GM18502 (cell line): ENCODE data around the gene SPINK4.

Source experiments
- ATAC-seq: cut with Tn5 transposase; IDR thresholded peaks from one replicate; pipeline ENCODE4 v1.9.1; 2021; ENCODE audit warnings: mild to moderate bottlenecking; ENCODE audit not compliant: unreplicated experiment, poor library complexity

The SPINK4 gene

DNA sequence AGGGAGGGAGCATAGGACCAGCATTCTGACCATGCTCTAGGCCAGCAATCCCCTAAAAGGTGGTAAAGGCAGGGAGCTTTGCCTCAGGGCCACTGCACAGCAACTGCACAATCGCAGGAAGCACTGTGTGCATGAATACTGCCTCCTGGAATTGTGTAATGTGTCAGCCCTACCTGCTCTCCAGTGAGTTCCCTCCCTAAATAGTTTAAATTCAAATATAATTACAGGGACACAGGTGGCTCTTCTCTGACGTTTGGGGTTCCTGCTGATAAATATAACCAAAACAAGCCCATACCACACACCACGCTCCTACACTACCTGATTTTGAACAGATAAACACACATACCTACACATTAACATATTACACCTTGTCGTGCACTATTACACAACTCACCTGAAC, 15.5 kb downstream of the SPINK4 start:
- ATAC-seq, result no peak

DNA sequence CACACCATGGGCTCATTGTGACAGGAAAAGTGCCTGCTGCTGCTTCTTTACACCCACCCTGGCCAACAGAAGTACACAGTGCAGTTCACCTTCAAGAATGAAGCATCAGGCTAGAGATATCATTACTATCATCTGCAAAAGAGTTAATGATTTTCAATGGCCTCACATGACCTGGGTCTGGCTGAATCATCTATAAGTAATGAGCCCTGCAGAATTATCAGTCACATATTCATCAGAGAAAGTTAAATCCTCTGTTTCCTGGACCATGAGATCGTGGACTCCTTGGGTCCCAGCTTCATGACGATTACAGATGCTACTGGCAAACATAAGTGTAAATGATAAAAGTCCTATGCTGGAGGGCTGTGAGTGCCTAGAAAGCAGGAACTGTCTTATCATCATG, 16.3 kb downstream of the SPINK4 start:
- ATAC-seq, result no peak

DNA sequence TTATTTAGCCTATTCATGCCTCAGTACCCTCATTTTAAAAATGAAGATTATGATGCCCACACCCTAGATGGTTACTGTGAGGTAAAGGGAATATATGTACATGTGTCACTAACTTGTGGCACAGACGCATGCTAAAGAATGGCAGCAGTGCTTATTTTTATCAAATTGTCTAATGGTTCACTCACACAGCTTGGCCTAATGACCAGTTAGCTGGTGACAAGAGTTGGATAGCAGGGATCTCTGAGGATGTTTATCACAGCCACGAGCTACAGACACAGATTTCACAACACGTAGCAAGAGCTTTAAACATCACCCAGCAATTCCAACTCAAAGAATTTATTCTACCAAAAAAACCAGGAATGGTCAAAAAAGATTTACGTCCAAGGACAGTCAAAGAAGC, 17.3 kb downstream of the SPINK4 start:
- ATAC-seq, result no peak

DNA sequence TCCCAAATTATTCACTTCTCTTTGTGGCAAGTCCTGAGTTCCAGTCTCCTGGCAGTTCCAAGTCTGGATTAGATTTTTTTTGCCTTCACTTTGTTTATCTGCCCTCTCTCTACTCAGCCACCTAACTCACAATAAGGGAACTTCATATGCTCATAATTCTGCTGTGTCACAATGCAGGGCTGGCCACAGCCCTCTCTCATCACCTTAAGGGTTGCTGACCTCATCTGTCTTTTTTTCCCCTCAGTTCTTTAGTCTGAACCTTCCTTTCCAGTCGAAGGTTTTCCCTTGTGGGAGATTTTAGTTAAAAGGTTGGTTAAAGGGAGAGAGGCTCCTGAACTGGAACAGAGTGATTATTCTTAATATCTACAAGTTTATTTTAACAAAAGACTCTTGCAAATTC, 20.4 kb downstream of the SPINK4 start:
- ATAC-seq, result no peak

DNA sequence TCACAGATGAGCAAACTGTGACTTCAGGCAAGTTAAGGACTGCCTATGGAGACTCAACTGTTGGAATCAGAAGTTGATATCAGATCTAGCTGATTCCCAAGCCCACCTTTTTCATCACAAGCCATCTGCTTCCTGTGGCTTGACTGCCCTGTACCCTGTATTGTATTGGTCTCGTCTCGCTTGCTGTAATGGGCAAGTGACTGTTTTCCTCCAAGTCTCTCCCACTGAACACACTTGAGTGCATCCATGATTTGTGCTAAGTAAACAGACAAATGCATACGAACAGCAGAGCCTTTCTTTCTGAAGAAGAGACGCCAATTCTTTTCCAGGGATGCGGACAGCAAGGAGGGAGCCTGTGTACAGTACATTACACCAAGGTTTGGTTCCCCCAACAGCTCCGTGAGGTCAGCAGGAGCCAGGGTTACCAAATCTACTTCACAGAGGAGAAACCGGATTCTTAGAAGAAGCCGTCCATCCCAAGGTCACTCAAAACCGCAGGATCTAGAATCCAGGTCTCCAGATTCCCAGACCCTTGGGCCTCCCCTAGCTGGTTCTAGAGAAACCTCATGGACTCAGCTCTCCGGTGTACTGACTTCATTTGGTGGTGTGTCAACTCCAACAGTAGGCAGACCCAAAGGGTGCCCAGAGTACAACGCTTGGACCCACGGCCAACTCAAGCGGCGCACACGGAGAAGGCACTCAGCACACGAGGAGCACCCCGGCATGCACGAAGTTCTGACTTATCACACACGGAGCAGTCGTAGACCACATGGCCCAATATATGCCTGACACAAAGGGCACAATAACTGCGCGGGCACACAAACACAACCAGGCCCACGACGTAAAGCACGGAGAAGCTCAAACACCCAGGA, 23.4 kb downstream of the SPINK4 start:
- peak; percentile 5 for ATAC-seq

DNA sequence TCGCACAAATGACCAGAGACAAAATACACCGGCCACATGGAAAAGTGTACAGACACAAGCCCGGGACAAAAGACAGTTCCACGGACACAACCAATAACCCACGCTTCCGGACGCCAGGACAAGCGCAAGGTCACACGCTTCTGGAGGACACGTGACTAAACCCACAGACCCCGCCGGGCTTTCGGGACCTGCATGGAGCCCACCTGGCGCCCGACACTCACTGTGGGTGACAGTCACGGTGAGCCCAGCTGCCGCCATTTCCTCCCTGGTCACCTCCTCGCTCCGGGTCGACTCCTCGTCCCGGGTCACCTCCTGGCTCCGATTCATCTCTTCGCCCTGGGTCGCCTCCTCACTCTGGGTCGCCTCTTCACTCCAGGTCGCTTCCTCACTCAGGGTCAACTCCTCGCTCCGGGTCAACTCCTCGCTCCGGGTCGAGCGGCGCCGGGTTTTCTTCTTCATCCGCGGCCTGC, 24.1 kb downstream of the SPINK4 start:
- ATAC-seq, result peak; percentile 33

DNA sequence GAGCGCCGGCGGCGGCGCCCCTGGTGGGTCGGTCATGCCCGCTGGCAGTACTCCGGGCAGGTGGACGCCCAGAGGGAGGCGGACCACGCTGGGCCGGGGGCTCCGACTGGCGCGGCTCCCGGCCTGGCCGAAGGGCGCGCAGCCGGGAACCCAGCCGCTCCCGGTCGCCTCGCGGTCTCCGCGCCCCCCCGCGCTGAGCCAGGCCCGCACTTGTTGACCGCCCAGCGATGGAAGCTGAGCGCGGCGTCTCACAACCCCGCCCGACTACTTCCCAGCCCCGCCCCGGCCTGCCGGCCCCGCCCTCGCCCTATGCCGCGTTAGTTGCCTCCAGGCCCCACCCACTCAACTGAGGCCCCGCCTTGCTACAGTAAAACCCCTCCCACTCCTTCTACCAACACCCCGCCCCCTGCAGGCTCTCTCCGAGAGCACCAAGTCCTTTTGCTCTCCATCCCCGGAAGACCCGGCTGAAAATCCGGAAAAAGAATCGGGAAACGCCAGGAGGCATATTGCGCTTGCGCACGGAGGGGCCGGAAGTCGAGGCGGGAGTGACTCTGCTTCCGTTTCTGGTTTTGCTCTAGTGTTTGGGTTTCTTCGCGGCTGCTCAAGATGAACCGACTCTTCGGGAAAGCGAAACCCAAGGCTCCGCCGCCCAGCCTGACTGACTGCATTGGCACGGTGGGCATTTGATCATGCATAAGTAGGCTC, 24.7 kb downstream of the SPINK4 start, which contains the start of the genes BAG1 and CHMP5:
TSS of gene BAG1 (minus strand) at position 236 of the 705 bp plus-strand sequence.
TSS of gene CHMP5 (plus strand) at position 577 of the 705 bp plus-strand sequence. CDS start at position 607, 30 bp downstream.
- peak; percentile 88 for ATAC-seq

DNA sequence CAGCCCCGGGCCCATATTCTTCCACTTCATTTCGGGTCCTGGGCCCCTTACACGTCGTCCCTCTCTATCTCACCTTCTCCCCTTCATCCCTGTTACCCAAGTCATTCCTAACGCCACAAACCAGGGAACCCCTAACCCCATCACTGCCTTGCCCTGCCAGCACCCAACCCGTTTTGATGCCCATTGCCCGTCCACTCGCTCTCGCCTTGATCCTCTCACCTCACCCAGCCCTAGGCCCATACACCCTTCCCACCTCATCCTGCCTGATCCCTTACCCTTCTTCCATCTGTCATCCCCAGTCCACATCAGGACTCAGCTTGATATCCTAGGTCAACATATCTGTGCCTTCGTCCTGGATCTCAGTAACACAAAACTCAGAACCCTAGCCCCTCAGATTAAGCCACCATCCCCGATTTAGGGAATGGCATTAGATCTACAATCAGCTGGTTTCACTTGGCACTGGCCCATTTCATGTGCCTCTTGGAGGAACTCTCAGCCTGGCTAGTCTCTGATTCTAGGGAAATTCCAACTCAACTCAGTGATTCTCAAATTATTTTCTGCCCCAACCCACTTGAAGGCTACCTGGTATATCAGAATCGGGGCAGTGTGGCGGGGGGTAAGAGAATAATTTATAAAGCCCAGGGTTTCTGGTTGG, 25.4 kb downstream of the SPINK4 start:
- no peak for ATAC-seq

DNA sequence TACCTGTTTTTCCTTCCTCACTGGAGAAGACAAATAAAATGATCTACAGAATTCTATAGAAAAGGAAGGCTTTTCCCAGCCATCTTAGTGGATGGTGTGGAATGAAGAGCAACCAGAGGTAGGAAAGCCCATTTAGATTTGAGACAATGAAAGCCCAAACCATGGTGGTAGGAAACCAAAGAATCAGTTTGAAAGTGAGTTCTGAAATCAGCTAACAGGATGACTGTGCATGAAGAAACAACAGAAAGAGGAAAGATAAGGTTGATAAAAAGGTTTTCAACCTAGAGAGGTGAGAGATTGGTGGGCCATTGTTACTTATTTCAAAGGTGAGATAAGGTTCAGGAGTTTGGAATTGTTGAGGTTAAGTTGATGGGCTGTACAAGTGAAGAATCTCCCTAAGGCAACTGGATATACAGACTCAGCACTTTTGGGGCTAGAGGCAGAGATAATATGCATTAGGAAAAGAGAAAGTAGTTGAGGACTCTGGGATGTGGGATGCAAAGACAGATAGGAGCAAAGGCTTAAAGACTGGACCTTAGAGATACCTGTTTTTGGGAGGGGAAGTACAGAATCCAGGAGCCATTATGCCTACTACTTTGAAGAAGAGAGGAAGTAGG, 27.3 kb downstream of the SPINK4 start:
- ATAC-seq, result no peak

DNA sequence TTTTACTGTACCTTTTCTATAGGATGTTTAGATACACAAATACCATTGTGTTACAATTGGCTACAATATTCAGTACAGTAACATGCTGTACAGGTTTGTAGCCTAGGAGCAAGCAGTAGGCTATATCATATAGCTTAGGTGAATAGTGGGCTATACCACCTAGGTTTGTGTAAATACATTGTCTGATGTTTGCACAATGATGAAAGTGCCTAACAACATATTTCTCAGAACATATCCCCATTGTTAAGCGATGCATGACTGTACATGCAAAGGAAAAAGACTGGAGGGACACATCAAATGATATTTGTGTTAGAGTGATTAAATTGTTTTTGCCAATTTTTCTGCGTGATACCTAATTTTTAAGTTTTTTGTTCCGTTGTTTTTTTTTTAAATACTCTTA, 30.2 kb downstream of the SPINK4 start:
- no peak for ATAC-seq

DNA sequence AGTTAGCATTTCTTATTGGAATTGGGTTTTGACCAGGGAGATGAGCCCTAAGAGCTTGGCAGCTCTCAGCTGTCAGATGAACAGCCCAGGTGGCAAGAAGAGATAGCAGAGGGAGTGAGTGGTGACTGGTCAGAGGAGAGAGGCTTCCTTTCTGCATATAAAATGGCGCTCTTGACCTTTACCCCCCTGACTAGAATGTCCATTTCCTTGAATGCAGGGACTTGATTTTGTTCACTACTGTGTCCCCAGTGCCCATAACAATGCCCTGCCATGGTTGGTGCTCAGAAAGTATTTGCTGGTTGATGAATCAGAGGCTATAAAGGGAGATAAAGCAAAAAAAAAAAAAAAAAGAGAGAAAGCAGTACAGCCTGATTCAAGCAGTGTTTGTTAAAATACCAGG, 32.1 kb downstream of the SPINK4 start:
- no peak for ATAC-seq

DNA sequence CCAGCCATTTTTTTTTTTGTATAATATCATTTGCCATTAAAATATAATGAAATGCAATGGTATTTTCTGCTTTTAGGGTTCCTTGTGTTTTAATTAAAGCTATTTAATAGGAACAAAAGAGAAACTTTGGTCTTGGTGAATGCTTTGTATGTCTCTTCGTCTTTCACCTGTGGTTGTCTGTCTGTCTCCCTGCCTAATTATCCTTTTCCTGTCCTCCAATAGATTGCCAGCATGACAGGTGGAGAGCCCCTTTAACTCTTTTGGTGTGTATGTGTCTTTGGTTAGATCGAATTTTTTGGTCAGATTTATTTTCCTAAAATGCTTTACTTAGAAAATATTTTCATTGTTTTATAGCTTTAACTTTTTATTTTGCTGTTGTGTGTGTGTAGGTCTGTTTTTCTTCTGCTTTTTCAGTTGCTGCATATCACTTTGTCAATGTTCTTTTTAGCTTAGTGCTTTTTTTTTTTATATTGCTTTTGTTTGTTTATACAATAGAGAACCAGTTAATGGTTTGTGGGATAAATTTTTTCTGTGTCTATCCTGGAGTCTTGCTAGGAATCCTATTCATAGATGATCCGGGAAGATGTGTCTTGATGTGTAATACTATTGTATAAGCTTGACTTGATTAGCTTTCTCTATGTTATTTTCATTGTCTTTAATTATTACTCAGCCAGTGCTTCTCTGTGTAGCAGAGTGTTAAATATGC, 33.5 kb downstream of the SPINK4 start:
- no peak for ATAC-seq

DNA sequence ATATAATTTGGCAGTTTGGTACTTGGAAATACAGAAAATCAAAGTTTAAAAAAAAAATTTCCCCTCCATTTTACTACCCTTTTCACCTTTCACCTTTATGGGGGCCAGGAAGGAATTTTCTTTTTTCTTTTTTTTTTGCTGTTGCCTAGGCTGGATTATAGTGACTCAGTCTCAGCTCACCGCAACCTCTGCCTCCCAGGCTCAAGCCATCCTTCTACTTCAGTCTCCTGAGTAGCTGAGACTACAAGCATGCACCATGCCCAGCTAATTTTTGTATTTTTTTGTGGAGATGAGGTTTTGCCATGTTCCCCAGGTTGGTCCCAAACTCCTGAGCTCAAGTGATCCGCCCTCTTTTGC, 34.0 kb downstream of the SPINK4 start:
- no peak for ATAC-seq

DNA sequence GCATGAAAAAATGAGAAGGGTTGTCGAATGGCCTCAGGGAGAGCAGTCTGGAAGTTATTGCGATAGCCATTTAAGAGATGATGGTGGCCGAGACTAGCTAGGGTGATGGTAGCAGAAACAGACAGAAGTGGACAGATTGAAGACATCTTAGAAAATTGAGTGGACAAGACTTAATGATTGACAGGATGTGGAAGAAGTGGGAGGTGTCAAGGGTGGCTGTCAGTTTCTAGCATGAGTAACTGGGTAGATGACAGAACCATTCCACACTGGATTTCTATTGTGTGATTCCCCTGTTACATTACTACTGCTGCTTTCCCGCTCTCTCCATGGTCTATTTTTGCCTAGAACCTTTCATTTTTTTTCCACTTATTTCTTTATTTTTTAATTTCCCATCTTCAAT, 37.5 kb downstream of the SPINK4 start:
- no peak for ATAC-seq

DNA sequence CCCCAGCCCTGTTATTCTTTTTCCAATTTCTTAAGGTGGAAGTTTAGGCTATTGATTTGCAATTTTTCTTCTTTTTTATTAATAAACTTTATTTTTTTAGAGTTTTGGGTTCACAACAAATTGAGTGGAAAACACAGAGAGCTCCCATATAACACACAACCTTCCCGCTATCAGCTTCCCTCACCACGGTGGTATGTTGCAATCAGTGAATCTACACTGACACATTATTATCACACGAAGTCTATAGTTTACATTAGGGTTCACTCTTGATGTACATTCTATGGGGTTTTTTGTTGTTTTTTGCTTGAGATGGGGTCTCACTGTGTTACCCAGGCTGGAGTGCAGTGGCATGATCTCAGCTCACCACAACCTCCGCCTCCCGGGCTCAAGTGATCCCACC, 45.5 kb downstream of the SPINK4 start:
- ATAC-seq, result no peak

DNA sequence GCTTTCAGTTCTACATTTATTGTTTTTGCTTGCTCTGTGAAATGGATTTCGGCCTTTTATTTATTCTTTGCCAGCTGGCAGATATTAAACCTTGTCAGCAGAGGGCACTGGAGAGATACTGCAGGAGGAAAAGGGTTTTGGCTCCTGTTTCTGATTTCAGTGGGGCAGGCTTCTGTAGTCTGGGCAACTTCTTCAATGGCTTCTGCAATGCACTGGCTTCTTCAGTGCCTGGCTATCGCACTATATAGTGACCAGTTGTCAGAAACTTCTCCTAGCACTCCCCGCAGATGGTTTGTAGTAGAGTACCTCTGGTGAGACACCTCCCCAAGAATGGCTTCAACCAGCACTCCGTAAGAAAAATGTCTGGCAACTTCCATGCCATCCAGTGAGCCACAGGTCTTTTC, 47.1 kb downstream of the SPINK4 start:
- ATAC-seq, result no peak

DNA sequence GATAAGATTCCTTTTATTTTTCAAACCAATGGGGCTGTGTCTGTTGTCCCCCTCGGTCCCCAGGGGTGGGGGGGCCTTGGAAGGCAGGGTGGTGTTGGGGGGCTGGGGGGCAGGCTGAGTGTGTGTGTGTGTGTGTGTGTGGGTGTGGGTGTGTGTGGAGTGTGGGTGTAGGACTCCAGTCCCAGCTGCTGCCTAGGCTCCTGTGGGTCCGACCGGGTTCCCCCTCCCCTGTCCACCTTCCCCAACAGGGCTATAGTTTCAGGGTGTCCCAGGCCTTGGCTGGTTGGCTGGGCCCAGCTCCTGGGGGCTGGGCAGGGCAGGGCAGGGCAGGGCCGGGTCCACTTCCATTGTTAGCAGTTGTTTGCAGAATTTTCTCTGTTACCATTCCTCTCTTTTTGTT, 48.3 kb downstream of the SPINK4 start:
- ATAC-seq, result no peak

DNA sequence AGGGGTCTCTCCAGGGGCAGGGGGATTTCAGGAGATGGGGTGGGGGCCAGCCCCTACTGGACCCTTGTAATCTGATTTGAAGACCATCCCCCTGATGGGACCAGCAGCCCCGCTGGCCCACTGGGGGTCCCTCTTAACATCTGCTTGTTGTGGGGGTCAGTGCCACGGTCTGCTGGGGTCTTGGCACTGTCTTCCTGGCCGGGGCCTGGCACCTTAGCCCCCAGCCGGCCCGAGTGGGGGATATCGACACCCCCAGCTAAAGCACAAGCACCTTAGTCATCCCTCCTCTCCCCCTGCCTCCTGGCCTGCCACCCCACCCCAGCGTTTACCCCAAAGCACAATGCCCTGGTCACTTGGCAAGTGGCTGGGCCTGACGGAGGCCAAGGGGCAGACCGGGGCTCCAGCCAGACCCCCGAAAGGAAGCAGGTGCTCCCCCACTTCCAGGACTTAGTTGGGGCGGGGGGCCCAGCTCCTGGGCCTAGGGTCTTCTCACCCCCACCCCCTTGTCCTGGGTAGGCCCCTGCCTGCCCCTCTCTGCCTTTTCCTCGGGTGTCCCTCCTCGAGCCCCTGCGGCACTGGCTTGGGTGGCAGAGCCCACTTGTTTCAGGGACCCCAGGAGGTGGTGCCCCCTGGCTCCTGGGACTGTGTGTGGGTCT, 49.0 kb downstream of the SPINK4 start:
- no peak for ATAC-seq

DNA sequence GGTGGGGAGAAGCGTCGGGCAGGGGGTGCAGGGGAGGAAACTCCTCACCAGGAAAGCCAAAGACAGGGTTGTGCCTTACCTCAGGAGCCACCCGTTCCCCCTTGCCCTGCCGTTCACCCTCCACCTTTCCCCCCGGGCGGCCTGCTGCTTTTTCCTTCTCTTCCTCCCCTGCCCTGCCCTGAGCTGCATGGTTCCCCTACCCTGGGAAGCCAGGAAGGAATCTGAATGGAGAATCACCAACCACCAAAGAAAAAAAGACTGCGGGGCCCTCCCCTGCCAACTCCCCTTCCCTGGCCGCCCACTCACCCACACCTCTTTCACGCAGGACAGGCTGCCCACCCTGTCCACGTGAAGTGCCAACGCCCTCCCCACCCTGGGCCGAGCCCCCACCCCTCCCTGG, 49.5 kb downstream of the SPINK4 start:
- no peak for ATAC-seq

DNA sequence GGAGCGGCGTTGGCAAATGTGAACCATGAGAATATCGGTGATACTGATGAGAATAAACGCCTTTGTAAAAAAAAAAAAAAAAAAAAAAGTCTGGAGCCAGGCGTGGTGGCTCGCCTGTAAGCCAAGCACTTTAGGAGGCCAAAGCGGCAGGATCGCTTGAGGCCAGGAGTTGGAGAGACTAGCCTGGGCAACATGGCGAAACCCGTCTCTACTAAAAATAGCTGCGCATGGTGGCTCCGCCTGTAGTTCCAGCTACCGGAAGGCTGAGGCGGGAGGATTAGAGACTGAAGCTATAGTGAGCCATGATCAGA, 49.9 kb downstream of the SPINK4 start:
- peak; percentile 41 for ATAC-seq
